ENCODE data around the gene WASF1.

GRCh38 chr6:110075406-110075805 is 104.1 kb downstream of the WASF1 start:
- TF ChIP-seq POLR2A (IDR thresholded peaks at IDR 0.05) (no peak), CTCF (IDR thresholded peaks at IDR 0.05) (no peak)

All from Peyer's patch (tissue), 4 donors.